HepG2 (cell line): ENCODE measurements around the gene TJP2. TPM values are rescaled to one million over a fixed set of nuclear protein-coding genes. Genes with fewer than 3 reads are reported as not detected.

Source experiments
- ATAC-seq: fragments of 200-7000 bp; cut with Tn5 transposase; 3 replicates; pipeline ENCODE4 v1.9.1; 2020; ENCODE audit warnings: mild to moderate bottlenecking, moderate library complexity
- BruUV-seq: library from RNA; stranded (reverse); fragments of 400-500 nt; replicated peaks from 2 replicates; lab custom pipeline; 2021; lab: Mats Ljungman, UMichigan
- CTCF ChIA-PET: fragments of 300-600 bp; formaldehyde crosslinking; extraction: SDS; loops from one replicate; lab custom pipeline; 2021; ENCODE audit warnings: low total read pairs, inconsistent platforms, low intra/inter-chr PET ratio; lab: Yijun Ruan, JAX
- POLR2A ChIA-PET: fragments of 350-600 bp; sonication (Branson Sonifier 250); formaldehyde crosslinking; loops from one replicate; lab custom pipeline; 2020; ENCODE audit warnings: antibody characterized with exemption, inconsistent platforms; lab: Yijun Ruan, JAX
- DNase-seq: peaks from one replicate; pipeline ENCODE4 v3.0.0-alpha.2; 2015; ENCODE audit warnings: low spot score
- FAIRE-seq: peaks from 3 replicates; lab custom pipeline; 2011; peaks lifted over from hg19 to GRCh38; lab: Jason Lieb, UNC
- H2AFZ ChIP-seq: one replicate; pipeline ENCODE4 v1.6.1; 2011; ENCODE audit warnings: low read length, inconsistent platforms
- H3K27ac ChIP-seq: fragments of 300-600 bp; 3 replicates; pipeline ENCODE4 v1.8.0; 2011; ENCODE audit warnings: mixed run types, mild to moderate bottlenecking, mixed read lengths, low read length, inconsistent platforms; ENCODE audit not compliant: insufficient read depth; ENCODE audit errors: extremely low read length
- H3K27me3 ChIP-seq, 2 experiments: fragments of 200-600 bp in 1 of 2; 2 replicates in 1 of 2; 3 replicates in 1 of 2; pipeline versions ENCODE4 v1.6.0 to v1.8.0; 2011; ENCODE audit warnings: low read length in 2 of 2, mild to moderate bottlenecking in 2 of 2, moderate library complexity in 2 of 2, inconsistent platforms in 1 of 2; ENCODE audit not compliant: insufficient read depth in 2 of 2, control insufficient read depth in 1 of 2
- H3K36me3 ChIP-seq, 2 experiments: fragments of 200-600 bp in 1 of 2; replicated peaks in 1 of 2; 2 replicates in 1 of 2; 3 replicates in 1 of 2; pipeline versions ENCODE4 v1.5.1 to v1.8.0; 2011; ENCODE audit warnings: low read length in 2 of 2, inconsistent platforms in 1 of 2; ENCODE audit not compliant: insufficient read depth in 2 of 2, control insufficient read depth in 1 of 2
- H3K4me1 ChIP-seq: 2 replicates; pipeline ENCODE4 v1.5.1; 2012; ENCODE audit warnings: low read length, inconsistent platforms; ENCODE audit not compliant: insufficient read depth
- H3K4me2 ChIP-seq: 2 replicates; pipeline ENCODE4 v1.6.0; 2011; ENCODE audit warnings: low read depth, low read length, inconsistent platforms
- H3K4me3 ChIP-seq, 3 experiments: fragments of 200-600 bp in 1 of 3; sonication (generic), shearing (Covaris generic) in 1 of 3; replicated peaks in 1 of 3; 2 replicates each; pipeline ENCODE4 v1.5.1; 2011 to 2016; ENCODE audit warnings: low read length in 3 of 3, inconsistent platforms in 2 of 3, low read depth in 2 of 3, mild to moderate bottlenecking in 2 of 3, control low read depth in 1 of 3, mixed read lengths in 1 of 3; ENCODE audit not compliant: insufficient read depth in 1 of 3
- H3K79me2 ChIP-seq: one replicate; pipeline ENCODE4 v1.6.1; 2011; ENCODE audit warnings: low read length, inconsistent platforms; ENCODE audit not compliant: insufficient read depth
- H3K9ac ChIP-seq: 2 replicates; pipeline ENCODE4 v1.6.0; 2011; ENCODE audit warnings: mild to moderate bottlenecking, low read depth, low read length, inconsistent platforms; ENCODE audit not compliant: insufficient read depth
- H3K9me3 ChIP-seq: 2 replicates; pipeline ENCODE4 v1.5.1; 2012; ENCODE audit warnings: mild to moderate bottlenecking, low read length
- H4K20me1 ChIP-seq: 2 replicates; pipeline ENCODE4 v1.6.0; 2011; ENCODE audit warnings: inconsistent platforms, mild to moderate bottlenecking, low read length, moderate library complexity; ENCODE audit not compliant: insufficient read depth
- ERF ChIP-seq: IDR thresholded peaks from 2 replicates; pipeline ENCODE4 v1.6.1; 2018; ENCODE audit warnings: missing biosample characterization, missing genetic modification reagents
- KDM1A ChIP-seq: IDR thresholded peaks from 2 replicates; pipeline ENCODE4 v1.6.1; 2016; ENCODE audit warnings: missing compliant biosample characterization
- KIAA2018 ChIP-seq: sonication (generic); formaldehyde crosslinking; IDR thresholded peaks from 2 replicates; pipeline ENCODE4 v1.5.0; 2020; ENCODE audit warnings: mild to moderate bottlenecking, missing genetic modification reagents, borderline replicate concordance
- MEF2D ChIP-seq: sonication (generic); formaldehyde crosslinking; IDR thresholded peaks from 2 replicates; pipeline ENCODE4 v1.5.1; 2020; ENCODE audit warnings: mild to moderate bottlenecking, missing genetic modification reagents
- NFIB ChIP-seq: sonication (generic); formaldehyde crosslinking; IDR thresholded peaks from 2 replicates; pipeline ENCODE4 v1.9.0; 2021; ENCODE audit warnings: missing genetic modification reagents, mild to moderate bottlenecking, borderline replicate concordance
- PATZ1 ChIP-seq: sonication (generic); formaldehyde crosslinking; IDR thresholded peaks from 2 replicates; pipeline ENCODE4 v1.4.0; 2020; ENCODE audit warnings: missing genetic modification reagents
- POLR2AphosphoS5 ChIP-seq: IDR thresholded peaks from 2 replicates; pipeline ENCODE4 v1.6.1; 2012; ENCODE audit warnings: low read depth, low read length
- REL ChIP-seq: sonication (generic); formaldehyde crosslinking; conservative IDR thresholded peaks from 2 replicates; pipeline ENCODE4 v1.8.0; 2022; ENCODE audit warnings: mild to moderate bottlenecking, missing genetic modification reagents, moderate library complexity
- RXRB ChIP-seq: IDR thresholded peaks from 2 replicates; pipeline ENCODE4 v1.6.1; 2016; ENCODE audit warnings: borderline replicate concordance, missing genetic modification reagents, missing compliant biosample characterization
- ZBTB7A ChIP-seq: sonication (generic); formaldehyde crosslinking; IDR thresholded peaks from 2 replicates; pipeline ENCODE4 v1.8.0; 2022; ENCODE audit warnings: mild to moderate bottlenecking, missing genetic modification reagents
- ZNF180 ChIP-seq: sonication (generic); formaldehyde crosslinking; IDR thresholded peaks from 2 replicates; pipeline ENCODE4 v1.4.0; 2020; ENCODE audit warnings: low read depth, missing genetic modification reagents, borderline replicate concordance
- ZNF564 ChIP-seq: sonication (generic); formaldehyde crosslinking; IDR thresholded peaks from 2 replicates; pipeline ENCODE4 v1.8.1; 2023; ENCODE audit warnings: mild to moderate bottlenecking, missing genetic modification reagents
- in situ Hi-C: cut with HindIII; loops from 2 replicates; pipeline ENCODE4 v1.10.0; 2017; ENCODE audit warnings: low pct_unique_long_range_greater_than_20kb; ENCODE audit not compliant: extremely low pct_ligation_motif_present
- intact Hi-C: fragments of 100-400 bp; cut with micrococcal nuclease; formaldehyde crosslinking; loops from one replicate; pipeline ENCODE4 v1.10.0; 2022; ENCODE audit not compliant: unreplicated experiment
- polyA plus RNA-seq, 8 experiments: library from polyadenylated mRNA; depleted of rRNA in 3 of 8; stranded (reverse) in 7 of 8; unstranded in 1 of 8; fragments of >200 nt; fragmentation: Illumina TruSeq in 4 of 8; extraction: Trizol in 4 of 8; gene quantifications; 2 replicates each; pipeline versions ENCODE4 v1.2.1 to v1.2.3, GENCODE V29; 2011 to 2016; ENCODE audit warnings: low read depth in 4 of 8, missing spikeins in 1 of 8, mixed read lengths in 1 of 8; ENCODE audit not compliant: insufficient read depth in 1 of 8
- total RNA-seq, 5 experiments: library from RNA; depleted of rRNA; stranded (reverse); fragments of >200 nt; fragmentation: Illumina TruSeq; extraction: Trizol; gene quantifications; 2 replicates each; pipeline ENCODE4 v1.2.3, GENCODE V29; 2016; ENCODE audit warnings: low read depth in 1 of 5

TJP2 gene
- total and polyA plus RNA-seq, 2 of the 13 experiments (the other 11 are each of a cell fraction or from before 2014, with no cell fraction given) = 109 to 110 TPM

GRCh38 chr9:69308206-69308931, 134.3 kb downstream of the TJP2 start (continued):
- TF ChIP-seq PATZ1 (CRISPR knock-in tag) = no peak
- no peak for TF ChIP-seq ZNF180 (CRISPR knock-in tag)
- TF ChIP-seq MEF2D (CRISPR knock-in tag) = no peak
- TF ChIP-seq ZNF564 = no peak
- no peak for TF ChIP-seq RXRB (CRISPR knock-in tag)
- TF ChIP-seq ERF (CRISPR knock-in tag) = no peak
- no peak for TF ChIP-seq REL (CRISPR knock-in tag)
- TF ChIP-seq KDM1A (CRISPR knock-in tag) = no peak

- FAIRE-seq (no peak), ATAC-seq (no peak), DNase-seq (no peak)
- H3K4me3 ChIP-seq = no peak overlapping the region
- H3K27me3 ChIP-seq = 0 out of 5 replicates have a peak, but pooled peaks cover 0 to 1% of the 10 kb centered on the region in 2 experiments
- no peak overlapping the region for H2AFZ ChIP-seq
- no TSS peak for BruUV-seq
- H3K79me2 ChIP-seq = no peaks in the 10 kb centered on the region
- no peaks in the 10 kb centered on the region; the same call in 1 of the 2 replicates for H4K20me1 ChIP-seq
- no peak overlapping the region for H3K9ac ChIP-seq
- in situ Hi-C loops (no loop called here), intact Hi-C loops (no loop called here)
- CTCF ChIA-PET = no interaction called here
- no peak for TF ChIP-seq ZBTB7A
- TF ChIP-seq KIAA2018 (CRISPR knock-in tag) = no peak
- TF ChIP-seq POLR2AphosphoS5 = no peak
- no peak for TF ChIP-seq NFIB (CRISPR knock-in tag)
- POLR2A ChIA-PET = no interaction called here
- peaks cover 23% of the 10 kb centered on the region for H3K9me3 ChIP-seq
- H3K36me3 ChIP-seq = no peaks in the 10 kb centered on the region
- H3K4me2 ChIP-seq = no peak overlapping the region
- no peak overlapping the region for H3K27ac ChIP-seq
- H3K4me1 ChIP-seq = no peaks in the 10 kb centered on the region
Measured at GRCh38 chr9:69313175-69313574, 139.1 kb downstream of the TJP2 start.
